Measurements from ENCODE around the gene RMRP.
A peak's percentile ranks its signal among the peaks of the same experiment; 100 is the strongest.

RMRP gene

DNA sequence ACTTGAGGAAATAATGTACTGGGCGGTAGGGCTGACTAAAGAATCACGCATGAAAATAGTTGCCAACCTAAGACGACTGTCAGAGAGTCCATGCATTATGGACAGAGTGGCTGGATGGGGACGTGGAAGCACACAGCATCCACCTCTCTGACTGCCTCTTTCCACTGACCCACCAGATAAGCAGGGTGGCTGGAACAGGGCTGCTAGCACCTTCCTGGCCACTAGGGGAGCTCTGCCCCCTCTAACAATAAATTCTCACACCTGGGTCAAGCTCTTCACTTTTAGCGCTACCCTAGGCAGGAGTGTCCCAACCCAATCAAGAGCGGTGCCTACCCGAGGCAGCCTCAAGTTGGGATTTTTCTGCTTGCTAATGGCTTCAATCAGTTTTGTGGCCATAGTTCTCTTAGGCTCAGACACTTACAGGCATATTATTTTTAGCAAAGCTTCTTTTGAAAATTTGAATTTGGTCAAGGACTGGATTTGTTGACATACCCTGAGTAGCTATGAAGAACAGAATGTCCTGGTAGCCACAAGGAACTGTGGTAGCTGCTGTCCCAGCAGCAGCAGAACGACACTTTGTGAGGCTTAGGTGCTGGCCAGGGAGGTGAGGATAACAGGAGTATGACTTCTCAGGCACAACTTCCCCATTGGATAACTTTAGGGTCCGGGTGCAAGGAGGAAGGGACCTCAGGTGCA lies 38.8 kb upstream of the RMRP start:
- Histone ChIP-seq H3K27me3 (ENCODE audit: control insufficient read depth in 5 of 5, insufficient read depth in 4 of 5, low read length in 5 of 5) (no peaks in the 10 kb centered on the region), H3K4me1 (ENCODE audit: control insufficient read depth in 5 of 5, insufficient read depth in 5 of 5, low read length in 5 of 5) (peaks cover 0 to under 1% (median 0%) of the 10 kb centered on the region in 5 donors), H3K36me3 (ENCODE audit: control insufficient read depth in 5 of 5, insufficient read depth in 5 of 5, low read length in 5 of 5) (peaks cover 14 to 61% (median 58%) of the 10 kb centered on the region in 5 donors), H3K4me3 (ENCODE audit: low read depth in 1 of 5, low read length in 5 of 5) (no peak overlapping the region), H3K27ac (ENCODE audit: low read depth, low read length) (no peak overlapping the region), H3K9me3 (ENCODE audit: control insufficient read depth in 5 of 5, low read length in 5 of 5) (no peaks in the 10 kb centered on the region), H3K9ac (ENCODE audit: low read length in 5 of 5) (no peak overlapping the region)

DNA sequence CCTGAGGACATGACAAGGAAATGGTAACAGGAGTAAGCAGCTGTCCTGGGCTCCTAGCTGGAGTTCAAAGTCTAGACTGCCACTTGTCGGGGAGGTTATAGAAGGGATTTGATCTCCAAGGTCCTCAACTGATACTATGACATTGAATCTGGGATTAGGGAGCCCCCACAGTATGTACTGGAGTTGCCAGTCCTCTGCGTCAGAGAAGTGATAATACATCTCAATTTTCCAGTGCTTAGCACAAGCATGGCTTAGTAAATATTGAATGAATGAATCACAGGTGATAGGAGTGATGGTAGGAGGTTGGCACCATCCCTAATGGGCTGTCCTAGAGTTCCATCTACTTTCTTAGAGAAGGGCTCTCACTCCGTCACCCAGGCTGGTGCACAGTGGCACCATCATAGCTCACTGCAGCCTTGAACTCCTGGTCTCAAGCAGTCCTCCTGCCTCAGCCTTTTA lies 38.2 kb upstream of the RMRP start:
- Histone ChIP-seq H3K27ac (ENCODE audit: low read depth, low read length) (no peak overlapping the region), H3K27me3 (ENCODE audit: control insufficient read depth in 5 of 5, insufficient read depth in 4 of 5, low read length in 5 of 5) (no peaks in the 10 kb centered on the region), H3K4me1 (ENCODE audit: control insufficient read depth in 5 of 5, insufficient read depth in 5 of 5, low read length in 5 of 5) (peaks cover 3 to 7% (median 6%) of the 10 kb centered on the region in 5 donors), H3K9me3 (ENCODE audit: control insufficient read depth in 5 of 5, low read length in 5 of 5) (no peaks in the 10 kb centered on the region), H3K36me3 (ENCODE audit: control insufficient read depth in 5 of 5, insufficient read depth in 5 of 5, low read length in 5 of 5) (peaks cover 8 to 54% (median 51%) of the 10 kb centered on the region in 5 donors), H3K9ac (ENCODE audit: low read length in 5 of 5) (no peak overlapping the region), H3K4me3 (ENCODE audit: low read depth in 1 of 5, low read length in 5 of 5) (no peak overlapping the region)

DNA sequence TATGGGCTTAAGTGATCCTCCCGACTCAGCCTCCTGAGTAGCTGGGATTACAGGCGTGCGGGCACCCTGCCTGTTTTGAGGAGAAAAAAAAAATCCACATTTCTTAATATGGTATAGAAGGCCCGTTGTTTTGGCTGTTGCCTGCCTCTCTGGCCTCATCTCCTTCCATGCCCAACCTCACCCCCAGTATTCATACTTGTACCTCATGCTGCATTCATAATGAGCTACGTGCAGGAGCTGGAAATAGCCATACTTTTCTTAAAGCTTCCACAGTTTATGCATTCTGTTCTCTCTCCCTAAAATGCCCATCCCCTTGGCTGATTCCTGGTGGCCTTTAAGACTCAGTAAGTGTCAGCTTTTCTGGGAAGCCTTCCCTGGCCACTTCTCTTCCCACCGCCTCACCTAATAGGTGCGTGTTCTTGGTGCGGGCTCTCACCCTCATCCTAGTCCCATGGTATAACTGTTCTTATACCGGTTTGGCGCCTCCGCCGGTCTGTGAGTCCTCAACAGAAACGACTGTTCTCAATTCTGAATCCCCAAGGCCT lies 34.0 kb upstream of the RMRP start:
- H3K27ac ChIP-seq (ENCODE audit: low read depth, low read length): peak overlapping the region; percentile 47
- no peaks in the 10 kb centered on the region for H3K9me3 ChIP-seq (ENCODE audit: control insufficient read depth in 5 of 5, low read length in 5 of 5)
- no peaks in the 10 kb centered on the region for H3K27me3 ChIP-seq (ENCODE audit: control insufficient read depth in 5 of 5, insufficient read depth in 4 of 5, low read length in 5 of 5)
- peak overlapping the region in 1 of 5 donors; percentile 75 for H3K4me3 ChIP-seq (ENCODE audit: low read depth in 1 of 5, low read length in 5 of 5)
- H3K9ac ChIP-seq (ENCODE audit: low read length in 5 of 5): no peak overlapping the region
- H3K36me3 ChIP-seq (ENCODE audit: control insufficient read depth in 5 of 5, insufficient read depth in 5 of 5, low read length in 5 of 5): peaks cover 0 to 13% (median 10%) of the 10 kb centered on the region in 5 donors
- H3K4me1 ChIP-seq (ENCODE audit: control insufficient read depth in 5 of 5, insufficient read depth in 5 of 5, low read length in 5 of 5): peaks cover 5 to 32% (median 30%) of the 10 kb centered on the region in 5 donors

DNA sequence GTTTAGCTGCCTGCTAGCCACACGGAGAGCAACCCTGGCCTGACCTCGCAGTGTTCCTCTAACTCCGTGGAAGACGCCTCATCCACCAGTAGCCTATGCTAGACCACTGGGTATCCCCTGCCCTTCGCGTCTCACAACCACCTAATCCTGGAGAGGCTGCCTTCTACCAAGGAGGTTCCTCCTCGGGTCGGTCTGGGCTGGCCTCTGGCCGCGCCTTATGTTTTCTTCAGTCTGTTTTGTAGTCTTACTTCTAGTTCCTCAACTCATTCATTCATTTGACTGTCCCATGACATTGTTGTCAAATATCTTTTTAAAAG lies 33.5 kb upstream of the RMRP start:
- no peaks in the 10 kb centered on the region for H3K27me3 ChIP-seq (ENCODE audit: control insufficient read depth in 5 of 5, insufficient read depth in 4 of 5, low read length in 5 of 5)
- peak overlapping the region; percentile 53 to 76 (median 70) for H3K9ac ChIP-seq (ENCODE audit: low read length in 5 of 5)
- peaks cover 0 to 8% (median 7%) of the 10 kb centered on the region in 5 donors for H3K36me3 ChIP-seq (ENCODE audit: control insufficient read depth in 5 of 5, insufficient read depth in 5 of 5, low read length in 5 of 5)
- H3K4me3 ChIP-seq (ENCODE audit: low read depth in 1 of 5, low read length in 5 of 5): peak overlapping the region; percentile 58 to 79 (median 75)
- peak overlapping the region; percentile 81 for H3K27ac ChIP-seq (ENCODE audit: low read depth, low read length)
- no peaks in the 10 kb centered on the region for H3K9me3 ChIP-seq (ENCODE audit: control insufficient read depth in 5 of 5, low read length in 5 of 5)
- H3K4me1 ChIP-seq (ENCODE audit: control insufficient read depth in 5 of 5, insufficient read depth in 5 of 5, low read length in 5 of 5): peaks cover 5 to 32% (median 30%) of the 10 kb centered on the region in 5 donors

DNA sequence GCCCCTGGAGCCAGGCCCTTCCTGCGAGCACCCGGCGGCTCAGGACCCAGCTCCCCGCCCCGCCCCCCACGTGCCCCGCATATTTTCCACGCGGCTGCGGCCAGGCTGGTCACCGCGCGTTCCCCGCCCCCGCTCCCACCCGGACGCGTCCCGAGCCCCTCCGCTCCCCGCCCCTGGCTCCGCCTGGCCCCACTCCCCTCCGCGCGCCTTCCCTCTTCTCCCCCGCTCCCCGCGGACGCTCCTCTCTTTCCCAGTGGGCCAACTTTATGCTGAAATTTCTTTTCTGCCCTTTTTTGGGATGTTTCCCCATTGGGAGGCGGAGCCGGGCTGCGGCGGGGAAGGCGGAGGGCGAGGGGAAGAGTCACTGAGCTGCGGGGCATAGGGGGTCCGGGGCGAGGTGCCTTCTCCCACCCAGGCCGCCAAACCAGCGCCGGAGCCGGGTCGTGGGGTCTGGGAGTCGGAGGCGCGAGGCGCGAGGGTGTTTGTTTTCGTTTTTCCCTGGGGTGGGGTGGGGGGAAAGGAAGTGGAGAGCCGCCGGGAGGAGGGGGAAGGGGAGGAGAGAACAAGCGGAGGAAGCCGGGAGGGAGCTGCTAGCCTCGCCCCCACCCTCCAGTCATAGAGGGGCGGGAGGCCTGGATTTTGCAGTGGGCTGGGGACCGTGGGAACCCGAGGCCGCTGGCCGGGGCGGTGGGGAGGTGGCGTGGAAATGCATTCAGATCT lies 33.0 kb upstream of the RMRP start:
- Histone ChIP-seq H3K4me3 (ENCODE audit: low read depth in 1 of 5, low read length in 5 of 5) (peak overlapping the region; percentile 58 to 79 (median 75)), H3K9me3 (ENCODE audit: control insufficient read depth in 5 of 5, low read length in 5 of 5) (no peaks in the 10 kb centered on the region), H3K9ac (ENCODE audit: low read length in 5 of 5) (peak overlapping the region; percentile 53 to 76 (median 70)), H3K27ac (ENCODE audit: low read depth, low read length) (peak overlapping the region; percentile 81), H3K27me3 (ENCODE audit: control insufficient read depth in 5 of 5, insufficient read depth in 4 of 5, low read length in 5 of 5) (no peaks in the 10 kb centered on the region), H3K4me1 (ENCODE audit: control insufficient read depth in 5 of 5, insufficient read depth in 5 of 5, low read length in 5 of 5) (peaks cover 5 to 35% (median 30%) of the 10 kb centered on the region in 5 donors), H3K36me3 (ENCODE audit: control insufficient read depth in 5 of 5, insufficient read depth in 5 of 5, low read length in 5 of 5) (peaks cover 0 to 5% (median 2%) of the 10 kb centered on the region in 5 donors)

DNA sequence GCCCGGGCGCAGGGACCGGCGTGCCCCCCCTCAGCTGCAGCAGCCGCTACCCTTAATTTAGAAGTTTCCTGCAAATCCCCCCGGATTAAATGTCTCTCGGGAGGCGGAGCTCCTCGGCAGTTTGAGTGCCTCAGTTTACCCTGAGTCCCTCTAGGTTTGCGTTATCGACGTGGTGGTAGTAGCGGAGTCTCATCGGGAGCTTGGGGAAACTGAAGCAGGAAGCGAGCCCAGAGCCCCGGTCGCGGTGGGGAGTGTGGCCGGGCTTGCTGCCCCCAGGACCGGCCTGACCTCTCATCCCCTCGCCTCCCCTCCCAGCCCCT lies 32.4 kb upstream of the RMRP start:
- peak overlapping the region in 3 of 5 donors; percentile 61 to 70 (median 64) for H3K9ac ChIP-seq (ENCODE audit: low read length in 5 of 5)

DNA sequence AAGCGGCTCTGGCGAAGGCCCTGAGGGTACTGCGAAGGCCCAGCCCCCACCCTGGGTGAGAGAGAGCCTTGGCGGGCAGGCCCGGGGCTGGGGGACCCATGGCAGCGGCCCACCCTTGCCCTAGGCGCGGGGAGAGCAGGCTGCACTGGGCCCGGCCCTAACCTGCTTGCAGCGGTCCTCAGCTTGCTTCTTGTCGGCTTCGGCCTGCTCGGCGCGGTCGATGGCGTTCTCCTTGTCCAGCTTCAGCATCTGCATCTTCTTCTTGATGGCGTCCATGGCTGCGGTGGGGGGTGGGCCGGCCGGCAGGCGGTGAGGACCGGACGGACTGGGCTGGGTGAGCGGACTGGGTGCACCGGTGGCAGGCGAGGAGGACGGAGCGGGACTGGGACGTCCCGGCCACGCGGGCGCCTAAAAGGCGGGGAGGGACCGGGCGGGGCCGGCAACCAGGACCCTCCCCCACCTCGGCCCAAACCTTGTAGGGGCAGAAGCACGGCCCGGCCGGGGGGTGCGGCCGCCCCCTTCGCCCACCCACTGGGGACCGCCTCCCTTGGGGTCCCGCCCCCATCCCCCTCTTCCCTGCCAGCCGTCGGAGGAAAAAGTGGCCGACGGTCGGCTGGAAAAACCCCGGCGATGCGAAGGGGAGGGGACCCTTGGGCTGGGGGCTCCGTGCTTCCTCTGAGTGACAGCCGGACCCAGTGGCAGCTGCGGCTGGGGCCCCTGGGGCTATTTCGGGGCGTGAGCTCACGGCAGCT lies 31.9 kb upstream of the RMRP start, which contains the start of gene TPM2:
Gene TPM2, minus strand, starts transcription at position 384 of the 752 bp plus-strand sequence. Its CDS starts 108 bp downstream, at position 276.
- Histone ChIP-seq H3K27me3 (ENCODE audit: control insufficient read depth in 5 of 5, insufficient read depth in 4 of 5, low read length in 5 of 5) (no peaks in the 10 kb centered on the region), H3K9me3 (ENCODE audit: control insufficient read depth in 5 of 5, low read length in 5 of 5) (no peaks in the 10 kb centered on the region), H3K9ac (ENCODE audit: low read length in 5 of 5) (peak within 1 kb of the TSS in 4 of 5 donors; percentile 61 to 76 (median 72)), H3K36me3 (ENCODE audit: control insufficient read depth in 5 of 5, insufficient read depth in 5 of 5, low read length in 5 of 5) (peaks cover 0 to 13% (median 8%) of the 10 kb centered on the region in 5 donors), H3K27ac (ENCODE audit: low read depth, low read length) (peak within 1 kb of the TSS; percentile 81), H3K4me3 (ENCODE audit: low read depth in 1 of 5, low read length in 5 of 5) (peak within 1 kb of the TSS; percentile 58 to 76 (median 75)), H3K4me1 (ENCODE audit: control insufficient read depth in 5 of 5, insufficient read depth in 5 of 5, low read length in 5 of 5) (peaks cover 5 to 35% (median 30%) of the 10 kb centered on the region in 5 donors)

More for the DNA sequence above, 32.4 kb upstream of the RMRP start:
- peaks cover 5 to 35% (median 30%) of the 10 kb centered on the region in 5 donors for H3K4me1 ChIP-seq (ENCODE audit: control insufficient read depth in 5 of 5, insufficient read depth in 5 of 5, low read length in 5 of 5)
- peak overlapping the region; percentile 58 to 75 (median 72) for H3K4me3 ChIP-seq (ENCODE audit: low read depth in 1 of 5, low read length in 5 of 5)
- H3K27me3 ChIP-seq (ENCODE audit: control insufficient read depth in 5 of 5, insufficient read depth in 4 of 5, low read length in 5 of 5): no peaks in the 10 kb centered on the region
- H3K36me3 ChIP-seq (ENCODE audit: control insufficient read depth in 5 of 5, insufficient read depth in 5 of 5, low read length in 5 of 5): peaks cover 0 to 8% (median 3%) of the 10 kb centered on the region in 5 donors
- no peaks in the 10 kb centered on the region for H3K9me3 ChIP-seq (ENCODE audit: control insufficient read depth in 5 of 5, low read length in 5 of 5)
- H3K27ac ChIP-seq (ENCODE audit: low read depth, low read length): peak overlapping the region; percentile 81

DNA sequence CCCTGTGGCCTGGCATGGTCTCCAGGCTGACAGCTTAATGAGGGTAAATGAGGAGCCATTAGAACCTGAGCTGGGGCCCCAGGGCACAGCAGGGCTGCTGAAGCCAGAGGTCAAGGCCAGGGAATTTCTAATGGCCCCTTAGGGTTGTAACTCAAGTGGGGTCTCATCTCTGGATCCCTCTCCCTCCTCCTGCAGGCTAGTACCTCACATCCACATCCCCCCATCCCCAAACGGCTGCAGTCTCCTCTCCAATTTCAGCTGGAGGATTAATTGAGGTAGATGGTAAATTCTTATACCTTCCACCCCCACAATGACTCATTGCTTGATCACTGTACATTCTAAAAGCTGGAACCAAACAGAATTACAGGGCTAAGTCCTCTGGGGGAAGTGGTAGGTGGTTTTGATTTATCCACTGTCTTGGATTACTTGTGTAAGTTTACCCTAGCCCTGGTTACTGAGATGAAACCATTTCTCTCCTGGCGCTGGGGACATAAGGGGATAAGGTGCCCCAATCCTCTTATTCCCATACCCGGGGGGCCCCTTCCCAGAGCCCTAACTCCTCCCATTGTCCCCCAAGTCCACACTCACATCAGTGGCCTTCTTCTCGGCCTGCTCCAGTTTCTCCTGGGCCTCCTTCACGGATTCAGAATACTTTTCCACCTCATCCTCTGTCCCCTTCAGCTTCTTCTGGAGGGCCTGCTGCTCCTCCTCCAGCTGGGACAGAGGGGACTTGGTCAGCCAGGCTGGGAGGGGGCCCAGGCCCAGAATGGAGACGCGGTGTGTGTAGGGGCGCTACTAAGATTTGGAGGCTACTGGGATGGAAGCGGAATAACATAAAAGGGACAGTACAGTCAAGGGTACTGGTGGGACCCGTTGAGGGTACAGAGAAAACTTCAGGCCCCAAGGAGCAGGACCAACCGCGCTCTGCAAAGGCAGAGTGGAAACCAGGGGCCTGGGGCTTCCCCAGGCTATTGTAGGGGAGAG lies 31.0 kb upstream of the RMRP start:
- H3K4me3 ChIP-seq (ENCODE audit: low read depth in 1 of 5, low read length in 5 of 5): peak overlapping the region; percentile 15 to 75 (median 58)
- H3K27me3 ChIP-seq (ENCODE audit: control insufficient read depth in 5 of 5, insufficient read depth in 4 of 5, low read length in 5 of 5): no peaks in the 10 kb centered on the region
- no peaks in the 10 kb centered on the region for H3K9me3 ChIP-seq (ENCODE audit: control insufficient read depth in 5 of 5, low read length in 5 of 5)
- H3K36me3 ChIP-seq (ENCODE audit: control insufficient read depth in 5 of 5, insufficient read depth in 5 of 5, low read length in 5 of 5): peaks cover 0 to 22% (median 14%) of the 10 kb centered on the region in 5 donors
- peaks cover 6 to 35% (median 30%) of the 10 kb centered on the region in 5 donors for H3K4me1 ChIP-seq (ENCODE audit: control insufficient read depth in 5 of 5, insufficient read depth in 5 of 5, low read length in 5 of 5)
- peak overlapping the region; percentile 48 for H3K27ac ChIP-seq (ENCODE audit: low read depth, low read length)
- H3K9ac ChIP-seq (ENCODE audit: low read length in 5 of 5): peak overlapping the region in 3 of 5 donors; percentile 31 to 43 (median 37)
